ENCODE data around the gene GYS1.

GYS1 gene

GRCh38 chr19:48988286-48988685 lies 4.8 kb downstream of the GYS1 start:
- DNase-seq (ENCODE audit: insufficient read length, low spot score) (no peak), FAIRE-seq (no peak)
- no peak for TF ChIP-seq CTCF (IDR thresholded peaks at IDR 0.05; ENCODE audit: insufficient read depth, missing control alignments)

GRCh38 chr19:48987323-48987722 lies 5.8 kb downstream of the GYS1 start:
- DNase-seq (ENCODE audit: insufficient read length, low spot score) (no peak), FAIRE-seq (no peak)
- no peak for TF ChIP-seq CTCF (IDR thresholded peaks at IDR 0.05; ENCODE audit: insufficient read depth, missing control alignments)

- TF ChIP-seq CTCF (IDR thresholded peaks at IDR 0.05; ENCODE audit: insufficient read depth, missing control alignments): no peak
- no peak for FAIRE-seq
- no peak for DNase-seq (ENCODE audit: insufficient read length, low spot score)
Measured at GRCh38 chr19:48986211-48986610, 6.9 kb downstream of the GYS1 start.

- DNase-seq (ENCODE audit: insufficient read length, low spot score) (no peak), FAIRE-seq (no peak)
- no peak for TF ChIP-seq CTCF (IDR thresholded peaks at IDR 0.05; ENCODE audit: insufficient read depth, missing control alignments)
Measured at GRCh38 chr19:48985711-48986110, 7.4 kb downstream of the GYS1 start.

- TF ChIP-seq CTCF (IDR thresholded peaks at IDR 0.05; ENCODE audit: insufficient read depth, missing control alignments): no peak
- no peak for FAIRE-seq
Measured at GRCh38 chr19:48982280-48982679, 10.8 kb downstream of the GYS1 start.

GRCh38 chr19:48977061-48977460 lies 16.0 kb downstream of the GYS1 start:
- FAIRE-seq: no peak
- TF ChIP-seq CTCF (IDR thresholded peaks at IDR 0.05; ENCODE audit: insufficient read depth, missing control alignments): no peak

More at GRCh38 chr19:48982280-48982679, 10.8 kb downstream of the GYS1 start:
- DNase-seq (ENCODE audit: insufficient read length, low spot score): no peak

GRCh38 chr19:48975947-48976847 lies 16.9 kb downstream of the GYS1 start:
- FAIRE-seq (no peak), DNase-seq (ENCODE audit: insufficient read length, low spot score) (no peak)
- TF ChIP-seq CTCF (IDR thresholded peaks at IDR 0.05; ENCODE audit: insufficient read depth, missing control alignments): no peak

More at GRCh38 chr19:48977061-48977460, 16.0 kb downstream of the GYS1 start:
- no peak for DNase-seq (ENCODE audit: insufficient read length, low spot score)
